Caki2 (cell line): Measurements from ENCODE around the gene SVIL. TPM values are rescaled to one million over a fixed set of nuclear protein-coding genes. Genes with fewer than 3 reads are reported as not detected.
"Not testable (repeated sequence)": the region's sequence is repeated elsewhere in the genome, so short reads cannot be mapped to it uniquely, and the experiment has no call there.

Experiments used
- DNase-seq: peaks from one replicate; pipeline ENCODE4 v3.0.0-alpha.2; 2015; ENCODE audit warnings: low read depth
- in situ Hi-C: cut with HindIII; loops from 2 replicates; pipeline ENCODE4 v1.10.0; 2016; ENCODE audit warnings: low sequenced_read_pairs, low pct_unique_long_range_greater_than_20kb, mixed read lengths
- total RNA-seq: library from RNA; depleted of rRNA; stranded (reverse); fragments of >200 nt; shearing (Covaris generic); gene quantifications from 2 replicates; pipeline ENCODE4 v1.2.3, GENCODE V29; 2014; ENCODE audit warnings: low replicate concordance

Gene SVIL
- total RNA-seq, 1 experiment from 2014 or later, result 59.4 TPM

- DNase-seq, result not testable (repeated sequence)
Measured at GRCh38 chr10:29516309-29516932, 118.3 kb downstream of the SVIL start.

GRCh38 chr10:29515879-29516278 is 118.9 kb downstream of the SVIL start:
- in situ Hi-C loops, result not testable (repeated sequence)

More at GRCh38 chr10:29516309-29516932, 118.3 kb downstream of the SVIL start:
- in situ Hi-C loops, result not testable (repeated sequence)

GRCh38 chr10:29515104-29515503 is 119.7 kb downstream of the SVIL start:
- not testable (repeated sequence) for DNase-seq

More at GRCh38 chr10:29515879-29516278, 118.9 kb downstream of the SVIL start:
- DNase-seq, result not testable (repeated sequence)

DNA sequence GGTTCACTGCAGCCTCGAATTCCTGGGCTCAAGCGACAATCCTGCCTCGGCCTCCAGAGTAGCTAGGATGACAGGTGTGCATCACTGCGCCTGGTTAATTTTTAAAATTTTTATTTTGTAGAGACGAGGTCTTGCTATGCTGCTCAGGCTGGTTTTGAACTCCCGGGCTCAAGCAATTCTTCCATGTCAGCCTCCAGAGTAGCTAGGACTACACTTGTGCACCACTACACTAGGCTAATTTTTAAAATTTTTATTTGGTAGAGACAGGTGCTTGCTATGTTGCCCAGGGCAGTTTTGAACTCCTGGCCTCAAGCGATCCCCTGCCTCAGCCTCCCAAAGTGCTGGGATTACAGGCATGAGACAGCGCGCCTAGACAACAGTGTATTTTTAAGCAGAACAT is 120.5 kb downstream of the SVIL start:
- in situ Hi-C loops, result no loop called here
- no peak for DNase-seq

More at GRCh38 chr10:29515104-29515503, 119.7 kb downstream of the SVIL start:
- in situ Hi-C loops, result not testable (repeated sequence)

DNA sequence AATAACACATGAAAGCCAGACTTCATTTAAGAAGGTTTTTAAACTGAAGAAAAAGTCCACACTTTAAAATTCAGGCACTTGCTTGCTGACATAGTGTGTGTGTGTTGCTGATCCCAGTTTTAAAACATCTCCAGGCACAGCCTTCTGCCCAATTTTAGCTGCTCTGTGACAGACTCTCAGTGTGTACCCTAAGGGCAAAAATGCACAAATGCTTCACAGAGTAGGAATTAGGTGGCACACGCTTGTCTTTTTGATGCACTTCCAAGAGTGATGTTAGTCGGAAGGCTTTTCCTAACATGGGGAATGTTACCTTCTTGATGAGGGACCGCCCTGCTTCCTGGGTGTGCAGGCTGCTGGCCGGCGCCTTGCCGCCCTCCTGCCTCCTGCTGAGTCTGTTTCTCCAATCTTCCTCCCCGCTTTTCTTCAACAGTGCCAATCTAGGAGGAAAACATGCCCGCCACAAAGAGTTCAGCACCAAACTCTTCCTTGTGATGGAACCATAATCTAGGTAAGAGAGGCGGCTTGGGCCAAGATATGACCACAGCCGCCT is 122.3 kb downstream of the SVIL start:
- in situ Hi-C loops, result no loop called here
- DNase-seq, result no peak

GRCh38 chr10:29511806-29512205 is 123.0 kb downstream of the SVIL start:
- in situ Hi-C loops, DNase-seq: not testable (repeated sequence)

- DNase-seq, in situ Hi-C loops: not testable (repeated sequence)
Measured at GRCh38 chr10:29510483-29511157, 124.2 kb downstream of the SVIL start.

DNA sequence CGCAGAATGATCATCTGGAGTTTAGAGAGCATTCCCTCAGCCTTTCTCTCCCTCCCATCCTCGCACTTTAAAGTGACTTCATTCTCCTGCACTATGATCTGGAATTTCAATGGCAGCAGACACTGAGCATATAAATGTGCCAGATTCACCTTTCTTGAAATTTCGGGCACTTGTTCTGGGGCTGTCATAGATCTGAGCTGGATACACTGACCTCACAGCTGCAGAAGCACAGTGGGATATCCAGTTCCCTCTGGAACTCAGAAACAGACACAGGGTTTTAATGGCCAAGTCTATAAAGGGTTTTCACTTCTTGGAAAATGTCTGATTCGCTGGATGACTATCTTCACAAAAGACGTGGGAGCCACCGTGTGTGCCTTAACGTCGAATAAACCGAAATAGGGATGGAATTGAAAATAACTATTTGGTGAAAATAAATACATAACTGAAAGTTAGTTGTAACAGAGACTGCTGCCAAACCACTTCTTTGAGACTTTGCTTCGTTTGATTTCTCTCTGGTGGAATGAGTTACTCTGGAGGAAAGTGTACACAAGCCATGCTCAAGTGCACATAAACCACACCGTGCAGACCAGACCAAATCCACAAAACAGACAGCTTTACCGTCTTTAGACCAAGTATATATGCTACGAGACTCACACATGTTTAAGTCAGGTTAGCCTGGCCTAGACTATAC is 126.1 kb downstream of the SVIL start:
- in situ Hi-C loops, result no loop called here
- DNase-seq, result no peak

DNA sequence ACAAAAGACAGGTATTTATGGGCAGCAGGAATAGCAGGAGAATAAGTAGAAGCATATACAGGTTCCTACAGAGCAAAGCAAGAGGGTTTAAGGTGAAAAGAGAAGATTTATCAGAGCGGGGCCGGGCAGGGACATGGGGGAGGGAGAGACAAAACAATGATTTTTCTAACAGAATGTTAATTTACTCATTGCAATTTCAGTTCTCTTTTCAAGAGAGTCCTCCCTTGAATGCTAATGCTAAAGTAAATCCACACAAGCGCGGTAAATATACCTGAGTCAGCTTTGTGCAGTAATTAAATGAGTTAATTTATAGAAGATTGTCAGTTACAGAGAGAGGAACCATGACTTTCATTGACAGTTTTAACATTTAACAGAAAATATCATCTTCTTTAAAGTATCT is 127.0 kb downstream of the SVIL start:
- DNase-seq, in situ Hi-C loops: not testable (repeated sequence)

GRCh38 chr10:29506324-29506921 is 128.3 kb downstream of the SVIL start:
- DNase-seq, in situ Hi-C loops: not testable (repeated sequence)

DNA sequence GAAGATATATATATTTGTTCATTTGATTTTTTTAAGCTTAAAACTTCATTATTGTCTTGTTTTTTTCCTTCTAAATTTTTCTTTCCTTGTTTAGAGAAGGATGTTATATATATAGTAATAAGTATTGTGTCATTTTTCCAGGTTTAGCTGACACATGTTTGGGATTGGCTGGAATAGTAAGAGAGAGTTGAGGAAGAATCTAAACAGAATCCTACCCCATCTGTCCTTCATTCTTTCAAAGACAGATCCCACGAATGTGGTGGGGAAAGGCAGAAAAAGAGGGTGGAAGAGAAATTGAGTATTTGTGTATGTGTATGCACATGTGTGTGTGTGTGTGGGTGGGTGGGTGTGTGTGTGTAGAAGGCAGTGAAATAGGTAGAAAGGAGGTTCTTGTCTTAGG is 132.4 kb downstream of the SVIL start:
- in situ Hi-C loops, result no loop called here
- no peak for DNase-seq

GRCh38 chr10:29501692-29502091 is 133.1 kb downstream of the SVIL start:
- in situ Hi-C loops, result no loop called here

DNA sequence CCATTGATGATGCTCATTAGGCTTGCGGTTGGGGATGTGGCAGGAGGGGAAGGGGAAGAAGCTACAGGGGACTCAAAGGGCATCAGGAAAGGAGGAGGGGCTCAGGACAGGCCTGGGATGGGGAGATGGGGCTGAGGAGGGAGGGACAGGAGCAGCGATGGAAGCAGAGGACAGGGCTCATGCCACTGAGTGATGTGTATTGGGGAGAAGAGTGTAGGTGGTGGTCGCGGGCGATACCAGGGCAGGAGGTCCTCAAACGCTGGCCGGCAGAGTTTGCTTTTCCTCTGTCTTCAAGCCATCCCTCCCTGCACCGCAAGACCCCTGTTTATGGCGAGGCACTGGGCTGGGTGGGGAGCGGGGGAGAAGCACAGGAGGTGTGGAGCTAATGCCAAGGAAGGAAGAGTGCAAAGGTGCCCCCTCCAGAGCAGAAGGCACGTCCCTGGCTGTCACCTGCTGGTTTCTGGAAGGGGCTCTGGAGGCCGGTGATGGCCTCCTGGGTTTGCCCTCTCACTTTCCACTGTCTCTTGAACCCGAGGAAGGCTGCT is 134.7 kb downstream of the SVIL start:
- DNase-seq, result no peak
- in situ Hi-C loops, result no loop called here

More at GRCh38 chr10:29501692-29502091, 133.1 kb downstream of the SVIL start:
- peak; percentile 51 for DNase-seq

DNA sequence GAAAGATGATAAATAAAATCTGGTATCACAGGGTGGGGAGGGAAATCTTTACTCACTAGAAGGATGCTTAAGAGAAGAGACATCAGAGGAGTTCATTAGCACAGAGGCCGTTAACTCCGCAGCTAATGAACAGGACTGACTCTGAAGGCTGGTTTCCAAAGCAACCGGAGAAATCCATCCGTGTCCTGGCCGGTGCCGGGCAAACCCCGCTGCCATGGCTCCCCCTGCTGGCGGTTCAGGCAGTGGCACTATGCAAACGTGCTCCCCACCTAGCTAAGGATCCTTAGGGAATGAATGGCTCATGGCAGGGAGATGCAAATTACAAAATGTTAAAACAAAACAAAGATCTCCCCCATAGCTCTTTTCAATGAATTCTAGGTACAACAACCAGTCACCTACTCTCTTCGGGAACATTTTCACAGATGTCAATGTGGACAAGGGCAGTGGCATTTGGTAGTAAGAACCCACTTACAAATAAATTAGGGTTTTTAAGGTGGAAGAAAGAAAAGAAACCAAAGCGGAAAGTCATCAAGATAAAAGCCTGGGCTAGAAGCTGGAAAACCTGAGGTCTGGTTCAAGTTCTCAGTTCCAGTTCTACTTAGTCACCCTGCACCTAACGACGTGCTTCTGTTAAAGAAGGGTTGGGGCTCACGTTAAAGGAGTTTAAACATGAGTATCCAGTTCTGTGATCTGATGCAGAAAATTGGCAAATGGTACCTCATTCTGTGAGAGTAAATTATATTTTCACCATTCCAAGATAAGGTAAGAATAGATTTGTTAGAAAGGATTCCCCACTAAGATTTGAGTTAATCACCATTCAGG is 138.2 kb downstream of the SVIL start:
- in situ Hi-C loops, result no loop called here
- peak; percentile 63 for DNase-seq

DNA sequence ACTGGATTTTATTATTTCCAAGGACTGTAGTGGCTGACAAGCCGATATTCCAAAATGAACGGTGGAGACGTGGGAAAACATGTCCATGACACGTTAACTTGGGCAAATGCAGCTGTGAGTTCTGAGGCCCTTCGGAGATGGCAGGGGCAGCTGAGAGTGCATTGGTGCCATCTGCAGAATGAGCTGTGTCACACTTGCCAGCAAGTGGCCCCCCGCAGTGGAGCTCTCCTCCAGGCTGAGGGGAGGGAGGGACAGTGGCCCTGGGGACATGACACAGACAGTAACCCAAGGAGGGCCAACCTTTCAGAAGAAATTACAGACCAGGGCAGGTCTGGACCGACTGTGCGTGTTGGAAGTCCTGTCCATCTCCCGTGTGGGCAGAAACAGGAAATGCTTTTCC is 139.4 kb downstream of the SVIL start:
- no peak for DNase-seq
- in situ Hi-C loops, result no loop called here

GRCh38 chr10:29493697-29494096 is 141.1 kb downstream of the SVIL start:
- in situ Hi-C loops, result no loop called here
- DNase-seq, result no peak

GRCh38 chr10:29492774-29493173 is 142.0 kb downstream of the SVIL start:
- no peak for DNase-seq
- in situ Hi-C loops, result no loop called here
